8988T (cell line): ENCODE results near the gene SNAP29.
A peak's percentile ranks its signal among the peaks of the same experiment; 100 is the strongest.
"Not testable (repeated sequence)": the region's sequence is repeated elsewhere in the genome, so short reads cannot be mapped to it uniquely, and the experiment has no call there.

Experiments
- DNase-seq: peaks from one replicate; pipeline ENCODE4 v3.0.0; 2011

Gene SNAP29

DNA sequence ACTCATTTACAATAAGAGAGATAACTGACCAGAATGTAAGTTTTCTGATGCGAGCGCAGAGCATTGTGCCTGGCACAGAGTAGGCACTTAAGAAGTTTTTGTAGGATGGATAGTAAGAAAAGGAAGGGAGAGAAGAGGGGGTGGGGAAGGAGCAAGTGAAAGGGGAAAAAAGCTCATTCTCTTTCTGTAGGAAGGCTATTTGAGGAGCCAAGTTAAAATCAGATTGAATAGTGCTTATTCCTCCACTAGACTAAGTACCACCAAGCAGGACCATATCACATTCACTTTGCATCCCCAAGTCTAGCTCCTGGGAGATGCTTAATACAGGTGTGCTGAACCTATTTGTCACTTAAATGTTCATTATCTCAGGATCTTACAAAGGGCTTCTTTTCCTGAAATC lies 44.3 kb downstream of the SNAP29 start:
- DNase-seq: no peak

DNA sequence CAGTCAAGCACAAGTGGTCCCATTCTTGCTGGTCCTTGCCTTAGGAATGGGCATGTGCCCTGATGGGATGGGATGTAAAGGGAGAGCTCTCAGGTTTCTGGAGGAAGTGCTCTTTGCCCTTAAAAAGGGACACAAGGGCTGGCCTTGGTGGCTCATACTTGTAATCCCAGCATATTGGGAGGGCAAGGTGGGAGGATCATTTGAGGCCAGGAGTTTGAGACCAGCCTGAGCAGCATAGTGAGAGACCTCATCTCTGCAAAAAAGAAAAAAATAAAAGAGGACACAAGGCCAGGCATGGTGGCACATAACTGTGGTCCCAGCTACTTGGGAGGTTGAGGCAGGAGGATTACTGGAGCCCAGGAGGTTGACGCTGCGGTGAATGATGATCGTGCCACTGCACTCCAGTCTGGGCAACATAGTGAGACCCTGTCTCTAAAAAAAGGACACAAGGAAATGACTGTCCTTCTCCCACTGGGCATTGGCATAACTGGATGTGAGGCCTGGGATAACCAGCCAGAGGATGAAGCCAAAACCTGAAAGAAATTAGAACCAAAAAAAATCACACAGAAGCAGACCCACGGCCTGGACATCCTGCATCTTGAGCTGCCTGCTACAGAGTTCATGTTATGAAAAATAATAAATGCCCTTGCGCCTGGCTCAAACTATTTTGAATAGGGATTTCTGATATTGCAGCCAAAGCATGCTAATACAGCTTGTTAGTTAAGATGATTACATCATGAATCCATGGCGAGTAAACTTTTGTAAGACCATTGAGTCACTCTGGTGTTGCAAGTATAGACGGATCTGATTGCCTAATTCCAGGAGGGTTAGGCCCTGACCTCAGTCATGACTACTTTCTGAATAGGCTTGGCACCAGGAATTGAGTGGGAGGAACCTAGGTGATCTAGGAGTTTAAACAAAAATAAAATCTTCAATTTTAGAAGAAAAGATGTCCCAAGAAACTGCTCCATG lies 45.5 kb downstream of the SNAP29 start:
- no peak for DNase-seq

DNA sequence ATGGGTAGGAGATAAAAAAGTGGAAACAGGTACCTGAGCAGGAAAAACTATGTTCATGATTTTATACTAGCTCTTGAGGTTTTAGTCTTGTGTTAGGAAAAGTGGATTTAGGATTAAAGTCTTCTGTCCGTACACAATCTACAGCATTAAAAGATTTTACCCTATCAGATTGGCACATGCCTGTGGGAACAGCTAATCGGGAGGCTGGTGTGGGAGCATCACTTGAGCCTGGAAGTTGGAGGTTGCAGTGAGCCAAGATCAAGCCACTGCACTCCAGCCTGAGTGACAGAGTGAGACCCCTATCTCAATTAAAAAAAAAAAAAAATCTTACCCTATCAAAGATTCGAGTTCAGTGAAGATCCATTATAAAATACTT lies 46.2 kb downstream of the SNAP29 start:
- DNase-seq: no peak

DNA sequence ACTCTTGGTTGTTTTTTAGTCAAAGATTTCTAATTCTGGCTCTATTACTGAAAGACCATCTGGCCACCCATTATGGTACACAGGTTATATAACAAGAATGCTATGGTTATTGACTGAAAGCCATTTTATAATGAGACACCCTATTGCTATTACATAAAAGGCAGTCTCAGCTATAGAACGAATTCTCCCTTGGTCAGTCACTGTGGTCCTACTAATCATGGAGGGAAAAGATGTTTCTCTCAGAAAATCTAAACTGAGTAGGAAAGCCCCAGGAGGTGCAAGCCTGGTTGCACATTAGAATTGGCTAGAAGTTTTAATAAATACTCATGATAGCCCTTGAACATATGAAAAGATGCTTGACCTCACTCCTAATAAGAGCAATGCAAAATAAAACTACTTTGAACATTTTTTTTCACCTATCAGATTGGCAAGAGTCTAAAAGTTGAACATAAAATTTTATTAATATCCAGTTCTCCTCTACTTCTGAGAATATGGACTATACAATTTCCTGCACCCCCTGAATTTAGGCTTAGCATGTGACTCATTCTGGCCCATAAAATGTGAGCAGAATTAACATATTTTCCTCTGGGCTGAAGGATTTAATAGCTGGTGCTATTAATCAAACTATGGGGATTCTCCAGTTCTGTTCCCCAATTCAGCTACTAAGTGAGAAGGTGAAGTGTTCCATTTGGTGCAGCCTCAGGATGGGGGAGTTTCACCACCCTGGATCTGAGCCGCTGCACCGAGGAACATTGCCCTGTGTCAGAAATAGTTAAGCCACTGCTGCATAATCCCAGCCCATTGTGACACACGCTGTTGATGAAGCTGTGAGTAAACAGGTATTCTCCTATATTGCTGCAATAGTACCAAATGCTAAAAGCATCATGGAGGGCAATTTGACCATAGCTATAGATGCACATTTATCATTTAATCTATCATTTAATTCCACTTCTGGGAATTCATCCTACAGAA lies 46.9 kb downstream of the SNAP29 start:
- no peak for DNase-seq

DNA sequence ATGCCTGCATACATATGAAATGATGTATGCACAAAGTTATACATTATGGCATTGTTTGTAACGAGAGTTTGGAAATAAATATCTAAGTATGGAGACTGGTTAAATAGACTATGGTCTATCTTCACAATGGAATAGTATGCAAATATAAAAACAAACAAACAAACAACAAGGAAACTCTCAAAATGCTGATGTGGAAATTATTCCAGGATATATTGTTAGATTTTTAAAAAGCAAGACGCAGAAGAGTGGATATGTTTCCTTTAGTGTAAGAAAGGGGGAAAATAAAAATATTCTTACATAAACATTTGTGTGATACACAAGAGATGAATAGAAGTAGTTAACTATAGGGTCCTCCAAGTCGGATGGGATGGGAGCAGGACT lies 47.6 kb downstream of the SNAP29 start:
- no peak for DNase-seq

DNA sequence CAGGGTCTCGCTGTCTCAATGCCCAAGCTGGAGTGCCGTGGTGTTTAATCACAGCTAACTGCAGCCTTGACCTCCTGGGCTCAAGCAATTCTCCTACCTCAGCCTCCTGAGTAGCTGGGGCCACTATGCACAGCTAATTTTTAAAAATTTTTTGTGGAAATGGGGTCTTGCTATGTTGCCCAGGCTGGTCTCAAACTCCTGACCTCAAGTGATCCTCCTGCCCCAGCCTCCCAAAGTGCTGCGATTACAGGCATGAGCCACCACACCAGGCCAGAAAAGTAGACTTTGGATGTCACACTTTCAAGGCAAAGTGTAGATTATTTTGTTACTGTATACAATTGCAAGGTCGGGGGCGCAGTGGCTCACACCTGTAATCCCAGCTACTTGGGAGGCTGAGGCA lies 49.9 kb downstream of the SNAP29 start:
- not testable (repeated sequence) for DNase-seq

DNA sequence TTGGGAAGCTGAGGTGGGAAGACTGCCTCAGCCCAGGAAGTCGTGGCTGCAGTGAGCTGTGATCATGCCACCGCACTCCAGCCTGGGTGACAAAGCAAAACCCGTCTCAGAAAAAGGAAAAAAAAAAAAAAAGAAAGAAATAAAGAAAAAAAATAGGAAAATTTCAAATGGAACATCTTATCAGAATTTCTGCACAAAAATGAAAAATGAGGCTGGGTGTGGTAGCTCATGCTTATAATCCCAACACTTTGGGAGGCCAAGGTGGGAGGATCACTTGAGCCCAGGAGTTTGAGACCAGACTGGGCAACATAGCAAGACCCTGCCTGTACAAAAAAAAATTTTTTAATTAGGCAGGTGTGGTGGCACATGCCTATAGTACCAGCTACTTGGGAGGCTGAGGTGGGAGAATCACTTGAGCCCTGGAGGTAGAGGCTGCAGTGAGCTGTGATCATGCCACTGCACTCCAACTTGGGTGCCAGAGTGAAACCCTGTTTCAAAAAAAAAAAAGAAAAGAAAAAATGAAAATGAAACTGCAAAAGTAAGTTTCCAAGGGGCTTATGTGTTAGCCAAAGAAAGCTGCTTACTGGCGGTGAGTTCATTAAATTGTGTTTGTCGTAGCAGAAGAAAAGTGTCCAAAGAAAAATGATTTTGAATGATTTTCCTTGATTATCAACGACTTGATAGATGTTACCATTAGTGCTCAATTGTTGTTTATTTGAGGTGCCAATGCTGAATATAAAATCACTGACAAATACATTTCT lies 50.9 kb downstream of the SNAP29 start:
- no peak for DNase-seq

DNA sequence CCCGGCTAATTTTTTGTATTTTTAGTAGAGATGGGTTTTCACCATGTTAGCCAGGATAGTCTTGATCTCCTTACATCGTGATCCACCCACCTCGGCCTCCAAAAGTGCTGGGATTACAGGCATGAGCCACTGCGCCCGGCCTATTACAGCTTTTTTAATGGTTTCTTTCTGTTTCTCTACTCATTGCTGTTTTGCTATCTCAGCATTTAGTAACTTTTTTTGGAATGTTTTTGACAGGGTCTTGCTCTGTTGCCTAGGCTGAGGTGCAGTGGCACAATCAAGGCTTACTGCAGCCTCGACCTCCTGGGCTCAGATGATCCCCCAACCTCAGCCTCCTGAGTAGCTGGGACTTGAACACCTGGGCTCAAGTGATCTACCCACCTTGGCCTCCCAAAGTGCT lies 53.7 kb downstream of the SNAP29 start:
- no peak for DNase-seq

DNA sequence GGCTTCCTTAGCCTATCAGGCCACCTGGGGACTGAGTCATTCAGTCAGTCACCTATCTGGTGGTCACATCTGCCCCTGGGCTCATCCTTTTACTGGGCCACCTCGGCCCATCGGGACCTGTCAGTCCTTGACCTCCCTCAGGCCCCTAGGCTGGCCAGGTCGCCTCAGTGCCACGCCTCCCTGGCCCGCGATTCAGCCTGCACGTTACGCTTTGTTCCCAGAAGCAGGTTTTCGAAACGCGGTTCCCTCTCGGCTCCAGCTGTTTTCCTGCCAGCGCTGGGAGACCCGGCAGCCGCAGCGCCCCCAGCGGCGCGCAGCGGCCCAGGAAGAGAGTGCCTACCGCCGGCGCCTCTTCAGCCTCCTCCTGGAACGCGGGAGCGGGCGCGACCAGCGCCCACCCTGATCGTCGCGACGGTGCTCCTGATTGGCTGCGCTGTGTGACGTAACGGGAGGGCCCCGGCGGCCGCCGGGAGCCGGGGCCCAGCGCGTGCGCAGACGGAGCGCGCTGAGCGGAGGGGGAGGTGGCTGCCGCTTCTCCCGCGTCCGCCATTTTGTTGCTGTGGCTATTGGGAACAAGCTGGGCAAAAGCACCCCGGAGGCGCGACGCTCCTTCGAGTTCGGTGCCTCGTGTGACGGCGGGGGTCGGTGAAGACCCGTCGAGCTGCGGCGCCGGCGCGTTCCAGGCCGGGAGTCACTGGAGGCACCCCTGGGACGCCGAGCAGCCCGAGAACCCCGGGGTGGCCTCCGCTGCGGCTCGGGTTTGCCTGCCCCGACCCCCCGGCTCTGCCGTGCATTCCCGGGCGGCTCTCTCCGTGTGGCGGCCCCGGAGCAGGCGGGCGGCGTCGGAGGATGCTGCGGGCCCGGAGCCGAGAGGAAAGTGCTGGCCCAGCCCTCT lies 58.4 kb downstream of the SNAP29 start, which contains the start of gene CRKL:
Gene CRKL, plus strand, starts transcription at position 492 of the 895 bp plus-strand sequence. CDS start 528 bp downstream, outside the sequence.
- peak; percentile 87 for DNase-seq

DNA sequence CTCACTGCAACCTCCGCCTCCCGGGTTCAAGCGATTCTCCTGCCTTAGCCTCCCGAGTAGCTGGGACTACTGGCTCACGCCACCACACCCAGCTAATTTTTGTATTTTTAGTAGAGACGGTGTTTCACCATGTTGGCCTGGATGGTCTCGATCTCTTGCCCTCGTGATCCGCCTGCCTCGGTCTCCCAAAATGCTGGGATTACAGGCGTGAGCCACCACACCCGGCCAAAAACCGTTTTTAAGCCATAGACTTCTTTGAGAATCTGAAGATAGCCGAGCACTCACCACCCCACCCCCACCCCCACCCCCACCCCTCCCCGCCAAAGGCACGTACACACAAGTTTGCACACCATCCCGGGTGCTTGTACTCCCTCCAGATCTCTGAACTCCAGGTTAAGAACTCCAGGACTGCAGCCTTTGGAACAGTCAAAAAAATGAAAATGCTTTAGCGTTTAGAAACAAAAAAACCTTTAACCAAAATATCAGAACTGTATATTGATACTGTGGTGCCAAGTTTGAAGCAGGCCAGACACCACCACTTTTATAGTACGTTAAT lies 59.9 kb downstream of the SNAP29 start:
- DNase-seq: no peak

DNA sequence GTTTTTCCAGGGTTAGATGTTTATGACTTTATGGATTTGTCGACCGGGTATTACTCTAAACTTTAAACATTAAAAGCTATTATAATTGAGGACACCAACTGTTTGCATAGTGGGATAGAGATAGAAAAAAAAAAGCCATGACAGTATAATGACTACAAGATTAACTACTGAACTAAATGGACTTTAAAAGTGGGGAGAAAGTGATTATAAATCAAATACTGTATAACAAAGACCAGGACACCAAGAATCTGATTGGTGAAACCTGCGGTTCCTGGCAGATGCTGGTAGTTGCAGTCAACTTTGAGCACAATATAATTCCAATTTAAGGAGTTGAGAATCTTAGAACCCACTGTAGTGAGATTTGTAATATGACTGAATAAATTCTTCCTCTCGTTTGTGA lies 60.9 kb downstream of the SNAP29 start:
- no peak for DNase-seq

DNA sequence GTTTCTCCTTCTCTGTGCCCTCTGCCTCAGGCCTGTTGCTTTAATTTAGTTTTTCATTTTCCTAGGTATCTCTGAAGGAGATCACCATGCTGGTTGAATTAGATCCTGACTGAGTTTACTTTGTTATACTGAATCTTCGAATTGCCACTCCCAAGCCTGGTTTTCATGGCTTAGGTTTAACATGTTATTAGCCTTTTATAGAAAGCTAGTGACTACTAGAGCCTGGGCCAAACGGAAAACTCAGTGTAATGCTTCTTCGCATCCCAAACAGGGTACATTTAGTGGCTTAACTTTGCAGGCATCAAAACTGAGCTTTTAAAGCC lies 62.0 kb downstream of the SNAP29 start:
- DNase-seq: no peak

DNA sequence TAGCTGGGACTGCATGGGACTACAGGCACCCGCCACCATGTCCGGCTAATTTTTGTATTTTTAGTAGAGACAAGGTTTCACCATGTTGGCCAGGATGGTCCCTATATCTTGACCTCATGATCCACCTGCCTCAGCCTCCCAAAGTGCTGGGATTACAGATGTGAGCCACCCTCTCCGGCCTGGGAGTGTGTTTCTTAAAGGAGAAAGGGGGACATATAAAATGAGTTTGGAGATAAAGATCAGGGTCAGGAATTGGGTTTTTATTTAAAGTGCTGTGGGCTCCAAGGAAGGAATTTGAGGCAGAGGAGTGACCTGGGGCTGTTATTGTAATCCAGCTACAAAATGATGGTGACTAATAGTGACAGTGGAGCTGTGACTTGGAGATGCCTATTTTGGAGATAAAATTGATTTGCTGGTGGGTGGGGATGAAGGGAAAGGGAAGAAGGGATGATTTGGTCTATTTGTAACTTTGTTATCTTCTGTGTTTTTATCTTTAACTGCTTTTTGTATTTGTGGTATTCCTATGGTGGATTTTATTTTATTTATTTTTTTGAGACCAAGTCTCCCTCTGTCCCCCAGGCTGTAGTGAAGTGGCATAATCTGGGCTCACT lies 63.4 kb downstream of the SNAP29 start:
- no peak for DNase-seq

DNA sequence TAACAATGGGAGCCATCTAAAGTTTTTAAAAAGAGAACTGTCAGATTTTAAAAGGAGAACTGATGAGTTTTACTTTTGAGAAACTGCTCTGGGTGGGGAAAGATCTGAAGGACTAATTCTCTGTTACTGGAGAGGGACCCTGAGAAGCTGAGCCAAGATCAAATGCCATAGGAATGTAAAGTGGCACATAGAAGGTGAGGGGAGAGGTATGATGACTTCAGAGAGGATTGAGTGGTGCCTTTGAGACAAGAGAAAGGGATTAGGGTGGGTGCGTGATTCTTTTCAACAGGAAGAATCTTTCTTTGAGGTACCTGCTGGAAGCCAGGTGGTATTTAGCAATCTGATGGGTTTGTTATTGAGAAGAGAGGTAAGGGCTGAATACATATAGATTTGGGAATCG lies 67.4 kb downstream of the SNAP29 start:
- no peak for DNase-seq

DNA sequence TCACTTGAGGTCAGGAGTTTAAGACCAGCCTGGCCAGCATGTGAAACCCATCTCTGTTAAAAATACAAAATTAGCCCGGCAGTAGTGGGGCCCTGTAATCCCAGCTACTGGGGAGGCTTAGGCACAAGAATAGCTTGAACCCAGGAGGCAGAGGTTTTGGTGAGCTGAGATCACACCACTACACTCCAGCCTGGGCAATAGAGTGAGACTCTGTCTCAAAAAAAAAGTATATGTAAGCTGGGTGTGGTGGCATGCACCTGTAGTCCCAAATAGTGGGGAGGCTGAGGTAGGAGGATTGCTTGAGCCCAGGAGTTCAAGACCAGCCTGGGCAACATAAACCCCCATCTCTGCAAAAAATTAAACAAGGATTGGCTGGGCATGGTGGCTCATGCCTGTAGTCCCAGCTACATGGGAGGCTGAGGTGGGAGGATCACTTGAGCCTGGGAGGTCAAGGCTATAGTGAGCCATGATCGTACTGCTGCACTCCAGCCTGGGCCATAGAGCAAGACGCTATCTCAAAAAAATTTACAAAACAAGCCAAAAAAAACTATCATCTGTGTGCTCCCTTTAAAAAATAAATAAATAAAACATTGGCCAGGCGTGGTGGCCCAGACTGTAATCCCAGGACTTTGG lies 69.2 kb downstream of the SNAP29 start:
- DNase-seq: no peak

DNA sequence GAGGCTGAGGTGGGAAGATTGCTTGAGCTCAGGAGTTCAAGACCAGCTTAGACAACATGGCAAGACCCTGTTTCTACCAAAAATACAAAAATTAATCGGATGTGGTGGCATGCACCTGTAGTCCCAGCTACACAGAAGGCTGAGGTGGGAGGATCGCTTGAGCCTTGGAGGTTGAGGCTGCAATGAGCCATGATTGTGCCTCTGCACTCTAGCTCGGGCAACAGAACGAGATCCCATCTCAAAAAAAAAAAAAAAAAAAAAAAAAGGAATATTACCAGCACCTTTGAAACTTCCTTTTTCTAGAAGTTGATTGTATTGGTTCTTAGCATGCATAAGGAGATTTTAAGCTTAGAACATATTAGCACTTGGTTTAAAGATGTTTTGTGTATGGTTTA lies 69.8 kb downstream of the SNAP29 start:
- DNase-seq: no peak

DNA sequence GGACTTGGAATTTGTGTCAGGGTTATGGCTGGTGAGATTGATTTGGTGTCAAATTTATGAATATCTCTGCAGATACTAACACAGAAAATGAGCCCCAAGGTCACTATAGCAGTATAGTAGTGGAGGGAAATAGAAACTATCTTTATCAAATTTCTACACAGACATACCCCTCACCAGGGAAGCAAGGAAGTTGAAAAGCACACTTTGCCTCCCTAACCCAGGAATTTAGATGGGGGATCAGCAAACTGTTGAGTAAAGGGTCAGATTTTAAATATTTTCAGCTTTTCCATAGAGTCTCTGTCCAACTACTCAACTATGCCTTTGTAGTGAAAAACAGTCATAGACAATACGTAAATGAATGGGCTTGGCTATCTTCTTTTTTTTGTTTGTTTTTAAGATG lies 71.2 kb downstream of the SNAP29 start:
- no peak for DNase-seq

DNA sequence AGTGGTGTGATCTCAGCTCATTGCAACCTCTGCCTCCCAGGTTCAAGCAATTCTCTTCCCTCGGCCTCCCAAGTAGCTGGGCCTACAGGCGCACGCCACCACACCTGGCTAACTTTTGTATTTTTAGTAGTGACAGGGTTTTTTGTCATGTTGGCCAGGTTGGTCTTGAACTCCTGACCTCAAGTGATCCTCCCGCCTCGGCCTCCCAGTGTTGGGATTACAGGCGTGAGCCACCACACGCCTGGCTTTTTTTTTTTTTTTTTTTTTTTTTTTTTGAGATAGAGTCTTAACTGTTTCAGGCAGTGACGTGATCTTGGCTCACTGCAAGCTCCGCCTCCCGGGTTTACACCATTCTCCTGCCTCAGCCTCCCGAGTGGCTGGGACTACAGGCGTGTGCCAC lies 71.6 kb downstream of the SNAP29 start:
- not testable (repeated sequence) for DNase-seq

DNA sequence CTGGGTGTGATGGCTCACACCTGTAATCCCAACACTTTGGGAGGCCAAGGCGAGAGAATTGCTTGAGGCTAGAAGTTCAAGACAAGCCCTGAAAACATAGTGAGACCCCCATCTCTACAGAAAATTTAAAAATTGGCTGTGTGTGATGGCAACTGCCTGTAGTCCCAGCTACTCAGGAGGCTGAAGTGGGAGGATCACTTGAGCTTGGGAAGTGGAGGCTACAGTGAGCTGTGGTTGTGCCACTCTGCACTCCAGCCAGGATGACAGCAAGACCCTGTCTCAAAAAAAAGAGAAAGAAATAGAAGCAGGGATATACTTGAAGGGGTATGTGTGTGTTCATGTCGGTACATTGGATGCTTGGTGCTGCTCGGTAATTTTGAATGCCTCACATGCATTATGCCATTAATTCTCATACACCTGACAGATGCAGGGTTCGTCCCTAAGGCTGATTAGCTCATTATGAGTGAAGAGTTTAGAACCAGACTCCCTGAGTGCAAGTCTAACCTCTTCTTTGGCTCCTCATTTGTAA lies 72.4 kb downstream of the SNAP29 start:
- no peak for DNase-seq

DNA sequence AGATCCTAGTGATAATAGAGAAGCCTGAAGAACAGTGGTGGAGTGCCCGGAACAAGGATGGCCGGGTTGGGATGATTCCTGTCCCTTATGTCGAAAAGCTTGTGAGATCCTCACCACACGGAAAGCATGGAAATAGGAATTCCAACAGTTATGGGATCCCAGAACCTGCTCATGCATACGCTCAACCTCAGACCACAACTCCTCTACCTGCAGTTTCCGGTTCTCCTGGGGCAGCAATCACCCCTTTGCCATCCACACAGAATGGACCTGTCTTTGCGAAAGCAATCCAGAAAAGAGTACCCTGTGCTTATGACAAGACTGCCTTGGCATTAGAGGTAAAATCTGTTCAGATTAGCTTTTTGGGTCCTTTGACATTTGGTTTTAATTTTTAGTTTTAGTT lies 75.1 kb downstream of the SNAP29 start:
- DNase-seq: no peak
